AG09309 (cell line): ENCODE results near the gene CAPN15.

Source experiments
- DNase-seq: peaks from one replicate; pipeline ENCODE4 v3.0.0-alpha.2; 2010; ENCODE audit warnings: low read depth
- H3K4me3 ChIP-seq: 2 replicates; pipeline ENCODE4 v1.5.1; 2011; ENCODE audit warnings: mild to moderate bottlenecking, low read depth, low read length, moderate library complexity; ENCODE audit not compliant: control insufficient read depth
- TF ChIP-seq, protein P1 (sequence below): IDR thresholded peaks from 2 replicates; pipeline ENCODE4 v1.5.1; 2011; ENCODE audit warnings: mild to moderate bottlenecking, low read depth, low read length, inconsistent platforms; ENCODE audit not compliant: insufficient read depth, control insufficient read depth; ENCODE audit errors: missing control alignments

CAPN15 gene

DNA sequence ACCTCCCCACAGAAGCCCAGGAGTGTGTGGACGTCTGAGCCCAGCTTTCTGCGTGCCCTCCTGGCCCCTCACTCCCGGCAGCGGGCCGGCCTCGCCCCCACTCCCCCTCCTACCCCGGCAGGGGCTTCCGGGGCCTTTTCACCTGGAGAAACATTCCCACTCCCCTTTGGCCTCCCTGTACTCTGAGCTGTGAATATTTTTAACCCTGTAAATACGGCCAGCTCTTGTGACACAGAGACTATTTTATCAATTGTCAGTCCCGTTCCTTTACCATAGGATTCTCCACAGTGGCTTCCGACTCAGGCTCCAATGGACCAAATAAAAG, 26.7 kb downstream of the CAPN15 start:
- H3K4me3 ChIP-seq: no peak overlapping the region
- TF ChIP-seq, protein P1, sequence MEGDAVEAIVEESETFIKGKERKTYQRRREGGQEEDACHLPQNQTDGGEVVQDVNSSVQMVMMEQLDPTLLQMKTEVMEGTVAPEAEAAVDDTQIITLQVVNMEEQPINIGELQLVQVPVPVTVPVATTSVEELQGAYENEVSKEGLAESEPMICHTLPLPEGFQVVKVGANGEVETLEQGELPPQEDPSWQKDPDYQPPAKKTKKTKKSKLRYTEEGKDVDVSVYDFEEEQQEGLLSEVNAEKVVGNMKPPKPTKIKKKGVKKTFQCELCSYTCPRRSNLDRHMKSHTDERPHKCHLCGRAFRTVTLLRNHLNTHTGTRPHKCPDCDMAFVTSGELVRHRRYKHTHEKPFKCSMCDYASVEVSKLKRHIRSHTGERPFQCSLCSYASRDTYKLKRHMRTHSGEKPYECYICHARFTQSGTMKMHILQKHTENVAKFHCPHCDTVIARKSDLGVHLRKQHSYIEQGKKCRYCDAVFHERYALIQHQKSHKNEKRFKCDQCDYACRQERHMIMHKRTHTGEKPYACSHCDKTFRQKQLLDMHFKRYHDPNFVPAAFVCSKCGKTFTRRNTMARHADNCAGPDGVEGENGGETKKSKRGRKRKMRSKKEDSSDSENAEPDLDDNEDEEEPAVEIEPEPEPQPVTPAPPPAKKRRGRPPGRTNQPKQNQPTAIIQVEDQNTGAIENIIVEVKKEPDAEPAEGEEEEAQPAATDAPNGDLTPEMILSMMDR: no peak
- DNase-seq: no peak

GRCh38 chr16:554640-555365, 27.3 kb downstream of the CAPN15 start:
- DNase-seq: no peak
- H3K4me3 ChIP-seq: peak overlapping the region; percentile 33
- TF ChIP-seq, protein P1: no peak

- H3K4me3 ChIP-seq: no peak overlapping the region
- DNase-seq: no peak
- TF ChIP-seq, protein P1: no peak
Measured at GRCh38 chr16:555528-556473, 28.3 kb downstream of the CAPN15 start.

- no peak overlapping the region for H3K4me3 ChIP-seq
- TF ChIP-seq, protein P1: no peak
- DNase-seq: no peak
Measured at GRCh38 chr16:556474-557173, 29.1 kb downstream of the CAPN15 start.

DNA sequence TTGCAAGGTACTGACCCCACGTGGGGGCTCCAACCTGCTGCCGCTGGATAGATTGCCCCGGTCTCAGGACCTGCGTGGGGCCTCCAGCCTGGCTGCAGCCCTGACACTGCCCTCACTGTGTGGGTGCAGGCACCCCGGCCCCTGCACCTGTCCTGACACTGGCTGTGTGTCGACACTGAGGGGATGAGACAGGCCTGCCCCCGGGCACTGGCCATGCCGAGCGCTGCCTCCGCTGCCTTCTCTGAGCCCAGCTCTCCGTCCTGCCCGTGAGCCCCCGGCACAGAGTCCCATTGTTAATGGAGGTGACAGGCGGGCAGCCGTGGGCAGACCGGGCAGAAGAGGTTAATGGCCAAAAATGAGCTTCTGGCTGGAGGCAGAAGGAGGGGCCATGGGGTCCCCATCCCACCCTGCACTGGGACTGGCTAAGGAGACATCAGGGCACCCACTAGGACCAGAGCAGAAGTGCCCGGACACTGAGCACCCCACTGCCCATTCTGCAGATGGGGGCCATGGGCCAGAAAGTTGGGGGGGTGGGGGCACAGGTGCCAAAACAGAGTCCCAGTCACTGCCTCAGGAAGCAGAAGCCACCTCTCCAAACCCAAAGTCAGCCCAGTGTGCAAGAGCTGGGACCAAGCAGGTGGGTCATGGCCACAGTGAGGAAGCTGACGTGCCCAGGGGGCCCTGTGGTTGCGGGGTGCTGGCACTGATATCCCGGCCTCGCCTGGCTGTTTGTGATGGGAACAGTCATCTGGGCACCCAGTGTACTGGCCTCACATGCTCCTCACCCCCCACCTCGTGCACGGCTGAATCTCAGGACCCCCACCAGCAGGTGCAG, 30.2 kb downstream of the CAPN15 start:
- DNase-seq: no peak
- no peak overlapping the region for H3K4me3 ChIP-seq
- TF ChIP-seq, protein P1: no peak
